Endothelial cell of umbilical vein (primary cell): ENCODE data around the gene RPH3AL.
"Not testable (repeated sequence)": the region's sequence is repeated elsewhere in the genome, so short reads cannot be mapped to it uniquely, and the experiment has no call there.

Experiments
- CTCF ChIP-seq, 2 donors: IDR thresholded peaks; 1 replicate in 1 of 2; 2 replicates in 1 of 2; pipeline ENCODE4 v1.5.1; 2011; ENCODE audit warnings: low read length in 2 of 2, mild to moderate bottlenecking in 2 of 2, moderate library complexity in 2 of 2, control low read depth in 1 of 2, inconsistent platforms in 1 of 2, low read depth in 1 of 2; ENCODE audit not compliant: insufficient read depth in 1 of 2; ENCODE audit errors: extremely low read depth in 1 of 2
- EZH2 ChIP-seq: IDR thresholded peaks from 2 replicates; pipeline ENCODE4 v1.6.1; 2012; ENCODE audit warnings: borderline replicate concordance, low read depth, mild to moderate bottlenecking, moderate library complexity, low read length, inconsistent platforms; ENCODE audit not compliant: severe bottlenecking
- JUN ChIP-seq: IDR thresholded peaks from 2 replicates; pipeline ENCODE4 v1.6.1; 2011; ENCODE audit warnings: borderline replicate concordance, low read depth; ENCODE audit not compliant: insufficient read length, insufficient read depth
- MYC ChIP-seq: IDR thresholded peaks from one replicate; pipeline ENCODE4 v1.6.1; 2011; ENCODE audit warnings: mild to moderate bottlenecking, low read depth, low read length
- POLR2A ChIP-seq: IDR thresholded peaks from 2 replicates; pipeline ENCODE4 v1.6.1; 2012; ENCODE audit warnings: low read depth, mild to moderate bottlenecking, control low read depth, low read length
- POLR2AphosphoS5 ChIP-seq: IDR thresholded peaks from 2 replicates; pipeline ENCODE4 v1.6.1; 2012; ENCODE audit warnings: low read depth, mild to moderate bottlenecking, control low read depth, low read length, moderate library complexity; ENCODE audit not compliant: insufficient read depth
- TF ChIP-seq, protein P1 (sequence below): IDR thresholded peaks from 2 replicates; pipeline ENCODE4 v1.6.1; 2011; ENCODE audit not compliant: insufficient read depth, insufficient read length

DNA sequence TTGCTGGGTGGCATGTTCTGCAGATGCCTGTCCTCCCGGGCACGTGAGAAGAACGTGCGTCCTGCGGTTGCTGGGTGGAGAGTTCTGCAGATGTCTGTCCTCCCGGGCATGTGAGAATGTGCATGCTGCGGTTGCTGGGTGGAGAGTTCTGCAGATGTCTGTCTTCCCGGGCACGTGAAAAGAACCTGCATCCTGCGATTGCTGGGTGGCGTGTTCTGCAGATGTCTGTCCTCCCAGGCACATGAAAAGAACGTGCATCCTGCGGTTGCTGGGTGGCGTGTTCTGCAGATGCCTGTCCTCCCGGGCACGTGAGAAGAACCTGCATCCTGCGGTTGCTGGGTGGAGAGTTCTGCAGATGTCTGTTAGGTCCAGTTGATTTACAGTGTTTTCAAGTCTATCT, 15.0 kb upstream of the RPH3AL start:
- not testable (repeated sequence) for TF ChIP-seq CTCF (IDR thresholded peaks at IDR 0.05; ENCODE audit: extremely low read depth in 1 of 2, insufficient read depth in 1 of 2, low read depth in 1 of 2, low read length in 2 of 2); POLR2AphosphoS5; JUN; POLR2A; EZH2; MYC
- TF ChIP-seq, protein P1, sequence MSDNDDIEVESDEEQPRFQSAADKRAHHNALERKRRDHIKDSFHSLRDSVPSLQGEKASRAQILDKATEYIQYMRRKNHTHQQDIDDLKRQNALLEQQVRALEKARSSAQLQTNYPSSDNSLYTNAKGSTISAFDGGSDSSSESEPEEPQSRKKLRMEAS: not testable (repeated sequence)
